GM18498 (cell line): ENCODE results near the gene LRRC9.
"Not testable (repeated sequence)": the region's sequence is repeated elsewhere in the genome, so short reads cannot be mapped to it uniquely, and the experiment has no call there.

Source experiments
- ATAC-seq: cut with Tn5 transposase; IDR thresholded peaks from one replicate; pipeline ENCODE4 v1.9.1; 2021; ENCODE audit warnings: mild to moderate bottlenecking, moderate library complexity; ENCODE audit not compliant: unreplicated experiment

The LRRC9 gene

GRCh38 chr14:59952141-59952540 is 32.2 kb downstream of the LRRC9 start:
- not testable (repeated sequence) for ATAC-seq

GRCh38 chr14:59957890-59958289 is 37.9 kb downstream of the LRRC9 start:
- ATAC-seq: not testable (repeated sequence)

GRCh38 chr14:59959668-59960067 is 39.7 kb downstream of the LRRC9 start:
- no peak for ATAC-seq

DNA sequence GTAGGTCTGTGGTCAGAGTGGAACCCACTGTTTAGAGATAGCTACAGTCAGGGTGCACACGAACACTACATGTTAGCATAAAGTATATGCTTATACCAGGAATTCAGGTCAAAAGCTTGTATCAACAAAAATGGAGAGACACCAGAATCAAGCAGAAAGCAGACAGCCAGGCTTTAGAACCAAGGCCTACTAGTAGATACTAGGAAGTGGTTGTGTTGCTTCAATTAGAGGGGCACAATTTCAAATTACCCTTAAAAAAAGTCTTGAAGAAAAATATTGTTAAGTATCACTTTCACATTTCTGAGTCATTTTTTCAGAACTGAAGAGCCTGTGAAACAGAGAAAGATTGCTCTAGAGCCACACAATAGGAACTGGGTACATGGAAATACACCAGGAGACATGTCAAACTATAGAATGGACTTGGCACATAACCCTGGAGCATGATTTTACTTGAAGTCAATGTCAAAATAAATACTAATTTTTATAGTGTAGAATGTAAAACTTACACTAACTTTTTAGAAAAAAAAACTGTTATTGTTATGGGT is 41.6 kb downstream of the LRRC9 start:
- peak; percentile 74 for ATAC-seq

GRCh38 chr14:59964251-59965007 is 44.5 kb downstream of the LRRC9 start:
- peak; percentile 16 for ATAC-seq

DNA sequence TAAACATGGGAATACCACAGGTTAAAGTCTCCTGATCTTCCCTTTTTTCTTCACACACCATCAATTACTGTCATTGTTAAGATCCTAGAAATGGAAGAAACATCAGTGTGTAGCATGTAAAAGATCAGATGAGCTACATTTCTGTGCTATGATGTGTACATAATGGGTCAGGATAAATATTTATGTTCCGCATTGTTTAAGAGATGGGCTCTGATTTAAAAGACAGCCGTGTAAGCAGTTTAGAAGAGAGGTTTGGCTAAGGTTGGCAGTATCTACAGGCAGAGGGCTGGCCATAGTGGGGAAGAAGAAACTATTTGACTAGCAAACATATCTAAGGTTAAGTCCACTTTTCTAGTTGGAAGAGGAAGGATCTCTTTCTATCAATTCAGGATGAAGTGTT is 49.4 kb downstream of the LRRC9 start:
- no peak for ATAC-seq

DNA sequence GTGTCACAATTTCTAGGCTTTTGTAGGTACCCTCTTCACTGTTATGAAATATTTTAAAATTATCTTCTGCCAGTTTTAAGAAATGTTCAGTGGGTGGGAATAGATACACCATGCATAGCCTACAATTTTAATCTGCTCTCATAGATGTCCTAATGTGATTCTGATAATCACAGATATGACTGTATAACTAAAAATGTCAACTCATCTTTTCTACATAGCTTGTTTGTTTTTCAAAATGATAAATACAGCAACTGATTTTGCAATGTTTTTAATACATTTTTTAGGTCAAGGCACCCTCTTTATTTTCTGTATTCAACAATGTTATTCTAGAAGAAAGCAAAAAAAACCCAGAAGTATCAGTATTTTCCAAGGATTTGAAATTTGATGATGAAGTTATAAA is 61.6 kb downstream of the LRRC9 start:
- no peak for ATAC-seq

DNA sequence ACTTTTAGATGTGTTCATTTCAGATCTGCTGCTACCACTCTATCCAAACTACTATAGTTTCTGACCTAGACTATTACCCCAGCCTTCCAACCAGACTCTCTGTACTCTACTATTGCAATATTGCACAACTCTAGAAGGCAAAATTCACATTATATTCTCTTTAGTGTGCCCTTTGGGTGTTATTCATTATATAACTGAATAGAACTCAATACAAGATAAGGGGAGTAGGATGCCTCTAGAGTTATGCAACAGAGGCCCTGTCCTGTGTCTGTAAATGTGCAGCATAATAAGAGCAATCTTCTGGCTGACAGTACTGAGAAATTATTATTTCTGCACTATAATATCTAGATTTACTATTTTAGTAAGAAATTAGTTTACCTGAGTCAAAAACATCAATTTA is 63.1 kb downstream of the LRRC9 start:
- no peak for ATAC-seq

DNA sequence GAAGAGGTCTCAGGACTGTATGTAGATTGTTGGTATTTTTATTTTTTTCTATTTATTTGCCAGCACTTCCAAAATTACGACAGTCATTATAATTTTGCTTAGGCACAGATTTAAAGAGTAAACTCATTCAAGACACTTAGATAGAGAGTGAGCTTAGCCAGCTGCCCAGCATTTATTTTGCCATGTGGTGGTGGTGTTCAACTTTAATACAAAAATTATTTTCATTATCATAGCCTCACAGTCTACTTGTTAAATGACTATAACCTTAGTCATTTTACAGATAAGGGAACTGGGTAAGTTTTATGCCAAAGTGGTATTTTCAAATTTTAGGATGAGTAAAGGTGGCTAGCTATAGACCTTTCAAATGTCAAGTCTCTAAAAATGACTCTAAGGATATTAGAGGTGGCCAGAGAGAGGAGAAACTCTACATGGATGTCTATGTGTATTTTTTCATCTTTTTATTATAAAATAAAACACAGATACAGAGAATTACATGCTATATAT is 66.7 kb downstream of the LRRC9 start:
- ATAC-seq: no peak

DNA sequence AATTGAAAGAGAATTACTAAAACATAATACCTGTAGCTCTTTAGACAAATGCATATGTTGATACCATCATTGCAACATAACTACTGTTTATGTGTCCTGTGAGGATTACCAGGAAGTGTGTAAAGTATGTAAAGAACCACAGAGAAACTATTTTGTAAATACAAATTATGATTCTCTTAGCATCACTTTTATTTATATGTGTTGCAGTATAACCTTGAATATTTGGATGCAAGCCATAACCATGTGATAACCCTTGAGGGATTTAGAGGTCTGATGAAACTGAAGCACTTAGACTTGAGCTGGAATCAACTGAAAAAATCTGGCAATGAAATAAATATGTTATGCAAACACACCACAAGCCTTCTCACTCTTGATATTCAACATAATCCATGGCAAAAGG is 77.5 kb downstream of the LRRC9 start:
- ATAC-seq: no peak

DNA sequence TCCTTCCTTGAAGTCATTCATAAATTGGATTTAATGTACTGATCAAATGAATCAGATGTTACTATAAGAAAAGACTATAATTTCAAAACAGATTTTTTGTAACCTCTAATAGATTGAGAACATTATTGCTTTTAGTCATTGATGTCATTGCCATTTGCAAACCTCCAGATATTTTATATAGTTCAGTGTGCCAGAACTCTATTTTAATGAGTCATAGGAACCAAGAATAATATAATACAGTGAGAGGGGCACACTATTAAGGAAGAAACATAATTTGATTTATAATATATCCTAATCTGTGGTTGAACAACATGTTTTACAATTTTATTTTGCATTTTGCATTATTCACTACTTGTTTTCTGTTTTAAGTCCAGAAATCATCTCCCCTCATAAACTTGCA is 78.0 kb downstream of the LRRC9 start:
- no peak for ATAC-seq

DNA sequence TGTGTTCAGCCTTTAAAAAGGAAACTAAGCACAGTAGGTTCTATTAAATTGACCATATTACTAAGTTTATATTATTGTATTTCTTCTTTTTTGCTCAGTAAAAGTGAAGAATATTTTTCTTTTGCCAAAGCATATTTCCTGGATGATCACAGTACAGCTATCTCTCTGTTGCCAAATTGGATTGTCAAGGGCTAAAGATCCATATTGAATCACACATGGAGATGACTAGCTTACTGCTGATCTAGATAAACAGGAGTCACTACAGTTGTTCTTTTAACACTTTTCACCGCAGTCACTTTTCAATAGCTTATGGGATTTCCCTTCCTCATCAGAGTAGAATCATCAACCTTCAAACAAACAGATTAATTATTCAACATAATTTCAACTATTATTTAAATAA is 78.6 kb downstream of the LRRC9 start:
- ATAC-seq: no peak

DNA sequence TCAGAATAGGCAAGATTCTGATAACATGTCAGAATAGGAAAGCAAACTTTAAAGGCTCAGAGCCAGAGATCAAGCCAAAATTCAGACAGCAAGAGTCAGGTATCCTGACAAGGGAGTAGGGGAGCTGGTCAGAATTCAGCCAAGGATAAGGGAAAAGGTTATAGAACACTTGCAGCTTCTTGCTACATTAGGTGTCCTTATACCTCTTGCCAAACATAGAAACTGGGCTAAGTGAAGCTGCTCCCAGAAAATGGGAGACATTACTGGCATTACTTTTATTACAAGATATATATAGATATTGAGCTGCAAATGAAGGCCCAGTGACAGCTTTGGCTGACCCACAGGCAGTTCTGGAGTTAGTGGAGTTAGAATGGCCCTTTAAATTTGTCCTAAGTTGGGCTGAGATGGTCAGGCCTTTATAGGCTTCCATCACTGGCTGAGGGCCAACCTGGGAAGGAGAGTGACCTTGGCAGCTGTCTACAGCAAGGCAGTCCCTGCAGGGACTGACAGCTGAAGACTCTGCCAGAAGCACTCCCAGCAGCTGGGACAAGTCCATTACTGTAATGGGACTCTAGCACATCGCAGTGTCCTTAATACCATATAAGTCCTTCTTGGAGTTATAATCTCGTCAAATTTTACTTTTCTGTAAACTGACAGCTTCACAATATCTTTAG is 83.0 kb downstream of the LRRC9 start:
- ATAC-seq: no peak

DNA sequence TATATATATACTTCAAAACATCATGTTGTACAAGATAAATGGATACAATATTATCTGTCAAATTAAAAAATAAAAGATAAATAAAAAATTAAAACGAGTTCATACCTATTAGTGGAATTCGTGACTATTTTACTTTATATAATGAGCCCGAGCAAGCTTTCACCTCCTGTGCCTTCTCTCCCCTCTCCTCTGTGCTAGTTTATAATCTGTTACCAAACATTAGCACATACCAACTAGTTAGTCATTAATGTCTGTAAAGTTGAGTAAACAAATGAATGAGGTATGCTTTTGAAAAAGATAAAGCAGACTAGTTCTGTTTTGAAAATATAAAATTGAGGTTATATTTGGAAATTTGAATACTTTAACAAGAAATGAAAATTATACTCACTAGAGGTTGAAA is 84.0 kb downstream of the LRRC9 start:
- ATAC-seq: no peak

DNA sequence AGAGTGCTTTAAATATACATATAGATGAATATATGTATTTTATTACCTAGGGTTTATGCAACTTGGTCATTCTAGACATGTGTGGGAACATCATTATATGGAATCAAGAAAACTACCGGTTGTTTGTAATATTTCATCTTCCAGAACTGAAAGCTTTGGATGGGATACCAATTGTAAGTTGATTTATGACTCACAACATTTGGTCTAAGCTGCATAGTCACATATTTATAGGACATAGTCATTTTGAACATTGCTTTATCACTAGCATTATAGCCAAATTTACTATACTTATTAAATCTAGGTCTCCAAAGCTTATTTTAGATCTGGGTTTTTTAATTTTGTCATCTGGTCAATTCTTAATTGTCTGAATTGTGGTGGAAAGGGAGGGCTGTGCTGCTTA is 88.1 kb downstream of the LRRC9 start:
- ATAC-seq: no peak

- not testable (repeated sequence) for ATAC-seq
Measured at GRCh38 chr14:60010263-60010662, 90.3 kb downstream of the LRRC9 start.

GRCh38 chr14:60014402-60014801 is 94.5 kb downstream of the LRRC9 start:
- ATAC-seq: no peak

DNA sequence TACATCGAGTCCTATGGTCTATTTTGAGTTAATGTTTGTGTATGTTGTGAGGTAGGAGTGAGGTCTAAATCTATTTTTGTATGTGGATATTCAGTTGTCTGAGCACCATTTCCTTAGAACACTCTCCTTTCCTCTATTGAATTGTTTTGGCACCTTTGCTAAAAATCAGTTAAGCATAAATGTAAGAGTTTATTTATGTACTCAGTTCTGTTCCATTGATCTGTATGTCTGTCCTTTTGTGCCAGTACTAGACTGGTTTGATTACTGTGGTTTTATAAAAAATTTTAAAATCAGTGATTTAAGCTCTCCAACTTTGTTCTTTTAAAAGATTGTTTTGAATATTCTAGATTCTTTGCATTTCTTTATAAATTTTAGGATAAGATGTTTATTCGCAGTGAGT is 101.7 kb downstream of the LRRC9 start:
- ATAC-seq: no peak

DNA sequence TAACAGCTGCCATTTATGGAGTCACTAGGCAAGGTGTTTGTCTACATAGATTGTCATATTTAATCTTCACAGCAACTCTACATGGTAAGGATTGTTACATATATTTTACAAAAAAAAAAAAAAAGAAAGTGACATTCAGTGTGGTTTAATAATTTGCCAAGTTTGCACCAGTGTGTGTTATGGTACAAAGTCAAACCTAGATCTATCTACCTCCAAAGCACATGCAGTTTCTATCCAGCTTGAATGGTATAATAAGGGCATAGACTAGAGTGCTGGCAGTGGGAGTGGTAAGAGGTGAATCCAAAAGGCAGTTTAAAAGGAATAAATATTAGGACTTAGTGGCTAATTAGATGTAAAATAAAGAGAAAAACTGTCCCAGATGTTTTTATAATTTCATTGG is 105.6 kb downstream of the LRRC9 start:
- no peak for ATAC-seq

DNA sequence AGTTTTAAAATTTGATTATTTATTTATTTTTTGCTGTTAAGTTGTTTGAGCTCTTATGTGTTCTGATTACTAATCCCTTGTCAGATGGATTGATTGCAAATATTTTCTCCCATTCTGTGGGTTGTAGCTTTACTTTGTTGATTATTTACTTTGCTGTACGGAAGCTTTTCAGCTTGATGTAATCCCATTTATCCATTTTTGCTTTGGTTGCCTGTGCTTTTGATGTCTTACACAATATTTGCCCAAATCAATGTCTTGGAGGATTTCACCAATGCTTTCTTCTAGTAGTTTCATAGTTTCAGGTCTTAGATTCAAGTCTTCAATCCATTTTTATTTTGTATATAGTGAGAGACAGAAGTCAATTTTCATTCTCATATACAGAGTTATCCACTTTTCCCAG is 115.2 kb downstream of the LRRC9 start:
- ATAC-seq: no peak

- not testable (repeated sequence) for ATAC-seq
Measured at GRCh38 chr14:60047976-60048375, 128.0 kb downstream of the LRRC9 start.

- no peak for ATAC-seq
Measured at GRCh38 chr14:60051721-60052221, 131.8 kb downstream of the LRRC9 start.
